A549 treated with dexamethasone at 1 μM for 4 hours (cell line): ENCODE data around the gene RFT1. TPM values are rescaled to one million over a fixed set of nuclear protein-coding genes. Genes with fewer than 3 reads are reported as not detected.

Experiments used
- total RNA-seq: library from RNA; stranded (reverse); fragments of 200-300 nt; extraction: Qiagen RNA extraction; gene quantifications from 5 replicates; pipeline ENCODE4 v1.2.3, GENCODE V29; 2022

RFT1 gene, protein sequence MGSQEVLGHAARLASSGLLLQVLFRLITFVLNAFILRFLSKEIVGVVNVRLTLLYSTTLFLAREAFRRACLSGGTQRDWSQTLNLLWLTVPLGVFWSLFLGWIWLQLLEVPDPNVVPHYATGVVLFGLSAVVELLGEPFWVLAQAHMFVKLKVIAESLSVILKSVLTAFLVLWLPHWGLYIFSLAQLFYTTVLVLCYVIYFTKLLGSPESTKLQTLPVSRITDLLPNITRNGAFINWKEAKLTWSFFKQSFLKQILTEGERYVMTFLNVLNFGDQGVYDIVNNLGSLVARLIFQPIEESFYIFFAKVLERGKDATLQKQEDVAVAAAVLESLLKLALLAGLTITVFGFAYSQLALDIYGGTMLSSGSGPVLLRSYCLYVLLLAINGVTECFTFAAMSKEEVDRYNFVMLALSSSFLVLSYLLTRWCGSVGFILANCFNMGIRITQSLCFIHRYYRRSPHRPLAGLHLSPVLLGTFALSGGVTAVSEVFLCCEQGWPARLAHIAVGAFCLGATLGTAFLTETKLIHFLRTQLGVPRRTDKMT
- 16.5 to 29.2 TPM (median 27.6 TPM) in 5 replicates for total RNA-seq

DNA sequence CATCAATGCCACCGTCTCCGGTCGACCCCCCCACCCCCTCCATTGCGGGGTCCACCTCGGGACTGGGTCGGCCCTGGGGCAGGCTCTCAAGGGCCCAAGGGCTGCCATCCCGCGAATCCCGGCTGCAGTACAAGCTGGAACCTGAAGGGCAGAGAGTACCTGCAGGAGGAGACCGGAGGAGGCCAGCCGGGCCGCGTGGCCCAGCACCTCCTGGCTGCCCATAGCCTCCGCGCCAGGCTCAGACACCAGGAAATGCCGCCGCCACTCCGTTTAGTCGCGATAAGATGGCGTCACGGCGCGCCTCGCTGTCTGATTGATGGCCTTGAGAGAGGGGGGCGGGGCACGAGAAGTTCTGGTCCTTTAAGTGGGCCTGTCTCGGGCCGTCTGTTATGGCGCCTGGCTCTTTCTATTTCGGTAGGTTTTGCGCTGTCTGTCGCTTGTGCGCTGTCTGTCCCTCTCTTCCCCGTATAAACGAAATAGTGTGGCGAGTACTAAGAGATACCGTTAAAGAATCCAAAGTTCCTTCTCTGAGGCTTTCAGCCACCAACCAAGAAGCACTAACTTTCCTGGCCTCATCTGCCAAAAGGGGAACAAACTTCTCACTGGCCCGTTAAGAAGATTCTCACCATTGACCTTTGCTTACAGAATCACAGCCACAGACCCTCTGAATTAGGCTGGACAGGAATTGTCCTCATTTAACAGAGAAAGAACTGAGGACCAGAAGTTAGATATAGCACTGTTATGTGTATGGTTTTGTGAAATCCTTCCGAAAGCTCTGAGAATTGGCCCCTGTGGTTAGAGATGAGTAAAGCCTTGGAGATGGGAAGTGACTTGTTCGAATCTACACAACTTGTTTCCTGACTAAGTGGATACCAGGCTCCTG is at the start of gene RFT1:
Gene RFT1, minus strand, starts transcription at position 257 of the 883 bp plus-strand sequence. Its CDS starts 35 bp downstream, at position 222.

DNA sequence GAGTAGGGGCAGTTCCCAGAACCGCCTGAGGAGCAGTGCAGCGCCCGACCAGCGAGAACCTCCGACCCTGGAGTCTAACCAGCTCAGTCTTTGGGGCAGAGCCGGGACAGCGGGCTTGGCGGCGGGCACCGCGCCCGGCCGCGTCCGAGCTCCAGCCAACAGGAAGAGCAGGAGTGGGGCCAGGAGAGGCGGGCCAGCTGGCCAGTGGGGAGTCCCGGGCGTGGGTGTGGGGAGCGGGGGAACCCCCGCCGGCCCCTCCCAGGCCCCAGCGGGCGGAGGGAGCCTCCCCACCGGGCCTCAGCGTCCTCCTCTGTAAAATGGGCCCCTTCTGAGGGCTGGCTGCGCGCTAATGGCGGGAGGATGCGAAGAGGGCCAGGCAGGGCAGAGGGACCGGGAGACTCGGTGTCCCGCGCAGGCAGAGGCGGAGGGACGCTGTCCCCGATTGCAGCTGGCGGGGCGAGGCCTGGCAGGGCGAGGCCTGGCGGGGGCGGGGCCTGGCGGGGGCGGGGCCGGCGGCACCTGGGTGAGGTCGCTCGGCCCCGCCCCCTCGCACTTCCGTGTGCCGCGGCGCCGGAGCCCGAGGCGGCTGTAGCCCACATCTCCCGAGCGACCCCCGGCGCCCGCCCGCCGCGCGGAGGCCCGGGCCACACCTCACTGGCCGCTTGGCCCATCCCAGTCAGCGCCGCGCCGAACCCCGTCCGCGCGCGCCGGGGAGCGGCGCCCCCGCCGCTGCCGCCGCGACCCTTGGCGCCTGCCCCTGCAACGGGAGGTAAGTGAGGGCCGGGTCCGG is 30.6 kb upstream of the RFT1 start, which contains the start of gene PRKCD:
Gene PRKCD, plus strand, starts transcription at position 550 of the 790 bp plus-strand sequence. CDS start 17,214 bp downstream, outside the sequence.

DNA sequence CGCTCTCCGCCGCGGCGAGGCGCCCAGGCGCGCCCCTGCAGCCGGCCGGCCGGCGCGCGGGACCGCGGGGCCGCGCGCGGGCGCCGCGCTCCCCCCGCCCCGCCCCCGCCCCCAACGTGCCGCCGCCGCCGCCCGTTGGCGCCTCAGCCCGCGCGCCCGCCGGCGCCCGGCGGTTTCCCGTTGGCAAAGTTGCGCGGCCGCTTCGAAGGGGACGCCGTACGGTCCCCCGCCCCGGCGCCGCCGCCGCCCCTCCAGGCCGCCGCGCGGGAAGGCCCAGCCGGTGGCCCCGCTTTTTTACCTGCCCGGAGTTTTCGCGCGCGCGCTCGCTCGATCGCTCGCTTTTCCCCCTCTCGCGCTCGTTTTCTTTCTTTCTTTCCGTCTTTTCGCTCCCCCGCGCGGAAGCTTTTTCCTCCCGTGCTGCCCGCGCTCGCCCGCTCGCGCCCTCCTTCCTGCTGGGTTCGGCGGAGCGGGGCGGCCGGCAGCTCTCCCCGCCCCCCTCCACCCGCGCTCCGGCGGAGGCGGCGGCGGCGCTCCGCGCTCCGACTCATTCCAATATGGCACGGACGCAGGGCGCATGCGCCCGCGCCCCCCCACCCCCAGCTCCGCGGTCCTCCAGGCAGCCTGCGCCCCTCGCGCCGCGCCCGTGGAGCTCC is 84.6 kb downstream of the RFT1 start, which contains the start of gene SFMBT1:
Gene SFMBT1, minus strand, starts transcription at position 556 of the 653 bp plus-strand sequence. CDS start 76,945 bp downstream, outside the sequence.

Other genes with a start within 250 kb of the RFT1 start
- gene STIMATE, start 232.9 kb downstream of the RFT1 start, total RNA-seq: 7.3 to 9.2 TPM (median 8.8 TPM) in 5 replicates
- 9.1 to 12.3 TPM (median 9.8 TPM) in 5 replicates for gene SFMBT1, start 84.4 kb downstream of the RFT1 start, total RNA-seq
- gene PRKCD, start 30.8 kb upstream of the RFT1 start, total RNA-seq: 37.5 to 54.6 TPM (median 48.4 TPM) in 5 replicates
- gene TKT, start 125.6 kb upstream of the RFT1 start, total RNA-seq: 1,560 to 2,026 TPM (median 1,999 TPM) in 5 replicates
- gene DCP1A, start 217.1 kb upstream of the RFT1 start, total RNA-seq: 5.4 to 9.3 TPM (median 6.9 TPM) in 5 replicates